Right atrium auricular region (tissue), 2 donors: ENCODE data around the gene RAB9B. TPM values are rescaled to one million over a fixed set of nuclear protein-coding genes. Genes with fewer than 3 reads are reported as not detected.
A peak's percentile ranks its signal among the peaks of the same experiment; 100 is the strongest.
"Not testable (repeated sequence)": the region's sequence is repeated elsewhere in the genome, so short reads cannot be mapped to it uniquely, and the experiment has no call there.

ENCODE experiments used
- DNase-seq: peaks from one replicate; pipeline ENCODE4 v3.0.0-alpha.2; 2019; ENCODE audit warnings: low spot score
- H3K27ac ChIP-seq, 2 donors: fragments of 200-600 bp; sonication (generic); 1 replicate in 1 of 2; 2 replicates in 1 of 2; pipeline ENCODE4 v1.5.1; 2016 to 2019
- H3K27me3 ChIP-seq, 2 donors: fragments of 200-600 bp; sonication (generic); one replicate each; pipeline versions ENCODE4 v1.5.1 to v1.6.0; 2017 to 2019
- H3K36me3 ChIP-seq: fragments of 200-600 bp; sonication (generic); one replicate; pipeline ENCODE4 v1.5.1; 2016
- H3K4me1 ChIP-seq, 2 donors: fragments of 200-600 bp; sonication (generic); one replicate each; pipeline versions ENCODE4 v1.5.1 to v1.6.0; 2017 to 2019
- H3K4me3 ChIP-seq, 2 donors: fragments of 200-600 bp; sonication (generic); 1 replicate in 1 of 2; 2 replicates in 1 of 2; pipeline ENCODE4 v1.5.1; 2017 to 2019; ENCODE audit warnings: mild to moderate bottlenecking in 1 of 2, moderate library complexity in 1 of 2
- H3K9me3 ChIP-seq, 2 donors: fragments of 200-600 bp; sonication (generic); one replicate each; pipeline ENCODE4 v1.5.1; 2019
- total RNA-seq, 2 donors: library from RNA; depleted of rRNA; stranded (reverse); fragments of >200 nt; gene quantifications; one replicate each; pipeline ENCODE4 v1.1.0, GENCODE V29; 2016
- TF ChIP-seq, protein P1 (sequence below), 2 donors: fragments of 200-600 bp; sonication (generic); IDR thresholded peaks; one replicate each; pipeline ENCODE4 v1.5.1; 2019; ENCODE audit warnings: antibody characterized with exemption in 2 of 2

The RAB9B gene
- total RNA-seq, 2 donors from 2014 or later, result 12.7 to 21.1 TPM

DNA sequence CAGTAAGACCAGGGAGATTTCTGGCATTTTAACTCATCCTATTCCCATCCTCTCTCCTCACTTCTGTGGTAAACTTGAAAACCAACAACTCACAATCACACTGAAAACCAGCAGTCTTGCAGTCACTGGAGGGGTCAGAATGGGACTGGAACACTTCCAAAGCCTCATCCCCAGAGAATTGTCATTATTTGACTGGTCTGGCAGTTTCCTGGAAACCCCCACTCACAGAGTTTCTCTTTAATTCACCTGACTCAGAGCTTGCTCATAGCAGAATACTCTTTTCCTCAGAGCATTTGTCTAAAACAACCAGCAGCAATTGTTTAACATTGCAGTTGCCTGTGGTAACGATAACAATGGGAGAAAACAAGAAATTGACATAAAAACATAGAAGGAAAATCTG, 7.3 kb upstream of the RAB9B start:
- no peaks in the 10 kb centered on the region for H3K4me1 ChIP-seq
- TF ChIP-seq, protein P1, sequence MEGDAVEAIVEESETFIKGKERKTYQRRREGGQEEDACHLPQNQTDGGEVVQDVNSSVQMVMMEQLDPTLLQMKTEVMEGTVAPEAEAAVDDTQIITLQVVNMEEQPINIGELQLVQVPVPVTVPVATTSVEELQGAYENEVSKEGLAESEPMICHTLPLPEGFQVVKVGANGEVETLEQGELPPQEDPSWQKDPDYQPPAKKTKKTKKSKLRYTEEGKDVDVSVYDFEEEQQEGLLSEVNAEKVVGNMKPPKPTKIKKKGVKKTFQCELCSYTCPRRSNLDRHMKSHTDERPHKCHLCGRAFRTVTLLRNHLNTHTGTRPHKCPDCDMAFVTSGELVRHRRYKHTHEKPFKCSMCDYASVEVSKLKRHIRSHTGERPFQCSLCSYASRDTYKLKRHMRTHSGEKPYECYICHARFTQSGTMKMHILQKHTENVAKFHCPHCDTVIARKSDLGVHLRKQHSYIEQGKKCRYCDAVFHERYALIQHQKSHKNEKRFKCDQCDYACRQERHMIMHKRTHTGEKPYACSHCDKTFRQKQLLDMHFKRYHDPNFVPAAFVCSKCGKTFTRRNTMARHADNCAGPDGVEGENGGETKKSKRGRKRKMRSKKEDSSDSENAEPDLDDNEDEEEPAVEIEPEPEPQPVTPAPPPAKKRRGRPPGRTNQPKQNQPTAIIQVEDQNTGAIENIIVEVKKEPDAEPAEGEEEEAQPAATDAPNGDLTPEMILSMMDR (IDR thresholded peaks at IDR 0.05), result no peak
- DNase-seq, result no peak
- no peaks in the 10 kb centered on the region for H3K36me3 ChIP-seq
- no peak overlapping the region for H3K4me3 ChIP-seq
- no peak overlapping the region for H3K27ac ChIP-seq
- no peaks in the 10 kb centered on the region for H3K9me3 ChIP-seq
- no peaks in the 10 kb centered on the region for H3K27me3 ChIP-seq

DNA sequence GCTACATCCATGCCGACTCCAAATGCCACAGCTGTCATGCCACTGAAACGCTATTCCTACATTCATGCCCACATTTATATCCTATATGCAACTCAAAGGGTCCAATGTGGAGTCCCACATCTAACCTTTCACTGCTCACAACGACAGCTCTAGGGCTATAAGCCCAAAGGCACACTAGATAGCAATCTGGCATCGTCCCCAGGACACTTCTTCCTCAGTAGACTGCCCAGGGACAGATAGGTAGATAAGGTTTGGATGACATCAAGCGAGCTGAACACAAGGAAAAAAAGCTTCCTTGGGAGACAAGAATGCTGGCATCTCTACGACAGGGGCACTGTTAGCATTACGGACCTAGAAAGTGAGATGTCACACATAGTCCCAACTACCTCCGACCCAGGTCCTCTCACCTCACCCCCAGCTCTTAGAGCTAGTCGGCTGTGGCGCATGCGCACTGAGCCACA, 685 bp downstream of the RAB9B start:
- H3K27ac ChIP-seq, result peak overlapping the region; percentile 74 to 89
- no peak for DNase-seq
- H3K36me3 ChIP-seq, result no peaks in the 10 kb centered on the region
- TF ChIP-seq, protein P1 (IDR thresholded peaks at IDR 0.05), result no peak
- H3K4me1 ChIP-seq, result no peaks in the 10 kb centered on the region
- no peaks in the 10 kb centered on the region for H3K27me3 ChIP-seq
- peak overlapping the region; percentile 52 to 54 for H3K4me3 ChIP-seq
- no peaks in the 10 kb centered on the region for H3K9me3 ChIP-seq

DNA sequence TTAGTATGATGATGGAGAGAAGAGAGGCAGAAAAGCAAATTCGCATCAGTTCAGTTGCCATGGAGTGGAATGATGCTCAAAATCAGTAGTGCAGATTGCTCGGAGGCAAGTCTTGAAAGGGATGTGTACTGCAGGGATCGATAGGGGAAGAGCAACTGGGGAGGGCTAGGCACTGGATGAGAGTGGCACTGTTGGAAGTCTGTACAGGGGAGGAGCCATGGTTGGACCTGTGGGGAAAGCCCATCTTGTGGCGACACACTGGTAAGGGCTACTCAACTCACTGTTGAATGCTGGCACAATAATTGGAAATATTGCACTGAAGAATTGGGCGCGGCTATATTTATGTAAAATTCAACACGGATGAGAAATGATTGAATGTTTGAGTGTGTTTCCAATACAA, 1.2 kb downstream of the RAB9B start:
- TF ChIP-seq, protein P1 (IDR thresholded peaks at IDR 0.05), result no peak
- H3K4me1 ChIP-seq, result no peaks in the 10 kb centered on the region
- no peaks in the 10 kb centered on the region for H3K9me3 ChIP-seq
- H3K27me3 ChIP-seq, result no peaks in the 10 kb centered on the region
- no peak for DNase-seq
- H3K27ac ChIP-seq, result peak overlapping the region; percentile 74 to 89
- peak overlapping the region in 1 of 2 donors; percentile 54 for H3K4me3 ChIP-seq
- no peaks in the 10 kb centered on the region for H3K36me3 ChIP-seq

DNA sequence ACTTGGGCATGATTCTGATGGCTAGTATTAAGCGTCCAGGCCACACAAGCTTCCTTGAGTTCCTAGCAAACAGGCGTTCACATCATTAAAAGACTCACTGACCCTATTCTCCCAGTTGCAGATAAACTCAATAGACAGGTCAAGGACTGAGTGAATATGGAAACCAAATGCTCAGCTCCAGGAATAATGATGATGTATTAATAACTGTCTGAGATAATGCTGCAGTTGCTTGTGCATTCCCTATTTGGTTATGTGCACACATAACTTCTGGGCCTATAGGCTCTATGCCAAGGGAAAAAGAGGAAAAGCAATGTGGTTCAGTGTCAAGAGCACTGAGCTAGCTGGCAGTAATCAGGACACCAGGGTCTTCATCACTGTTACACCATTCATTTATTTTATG, 3.5 kb downstream of the RAB9B start:
- Histone ChIP-seq H3K36me3 (no peaks in the 10 kb centered on the region), H3K4me3 (no peak overlapping the region), H3K27ac (peak overlapping the region; percentile 40 to 89), H3K4me1 (no peaks in the 10 kb centered on the region), H3K27me3 (no peaks in the 10 kb centered on the region), H3K9me3 (no peaks in the 10 kb centered on the region)
- TF ChIP-seq, protein P1 (IDR thresholded peaks at IDR 0.05), result no peak
- DNase-seq, result no peak

GRCh38 chrX:103825881-103826280, 6.2 kb downstream of the RAB9B start:
- no peak for DNase-seq
- Histone ChIP-seq H3K9me3 (no peaks in the 10 kb centered on the region), H3K36me3 (no peaks in the 10 kb centered on the region), H3K27me3 (no peaks in the 10 kb centered on the region), H3K4me1 (no peaks in the 10 kb centered on the region), H3K4me3 (no peak overlapping the region), H3K27ac (no peak overlapping the region)
- TF ChIP-seq, protein P1 (IDR thresholded peaks at IDR 0.05), result no peak

DNA sequence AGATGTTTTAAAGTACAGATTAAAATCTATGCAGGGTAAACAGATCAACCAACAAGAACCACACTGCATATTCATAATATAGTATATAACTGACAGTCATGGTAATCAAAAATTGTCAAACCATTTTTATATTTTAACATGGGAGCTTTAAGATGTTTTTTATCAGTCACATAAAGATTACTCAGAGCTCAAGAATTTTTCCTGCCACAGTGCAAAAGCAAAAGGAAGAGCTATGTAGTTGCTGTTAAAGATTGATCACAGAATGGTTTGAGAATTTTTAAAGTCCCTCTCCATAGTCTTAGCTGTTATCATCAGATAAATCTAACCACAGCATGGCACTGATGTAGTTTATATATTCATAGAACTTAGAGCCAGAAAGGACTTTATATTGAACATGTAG, 8.5 kb downstream of the RAB9B start:
- no peaks in the 10 kb centered on the region for H3K36me3 ChIP-seq
- no peak for DNase-seq
- no peaks in the 10 kb centered on the region for H3K4me1 ChIP-seq
- no peaks in the 10 kb centered on the region for H3K9me3 ChIP-seq
- no peaks in the 10 kb centered on the region for H3K27me3 ChIP-seq
- H3K27ac ChIP-seq, result no peak overlapping the region
- TF ChIP-seq, protein P1 (IDR thresholded peaks at IDR 0.05), result no peak
- no peak overlapping the region for H3K4me3 ChIP-seq

- not testable (repeated sequence) for H3K9me3 ChIP-seq, H3K4me3 ChIP-seq, DNase-seq, H3K4me1 ChIP-seq, H3K27ac ChIP-seq, H3K36me3 ChIP-seq, H3K27me3 ChIP-seq
These were observed 11.3 kb downstream of the RAB9B start for GRCh38 chrX:103820802-103821201.
